Anterior cingulate cortex (tissue), 58 donors: ENCODE measurements around the gene SLC25A47.
"Not testable (repeated sequence)": the region's sequence is repeated elsewhere in the genome, so short reads cannot be mapped to it uniquely, and the experiment has no call there.

Source experiments
- DNase-seq, 58 donors: peaks; one replicate each; lab custom pipeline; 2025; lab: John Stamatoyannopoulos, UW

SLC25A47 gene

DNA sequence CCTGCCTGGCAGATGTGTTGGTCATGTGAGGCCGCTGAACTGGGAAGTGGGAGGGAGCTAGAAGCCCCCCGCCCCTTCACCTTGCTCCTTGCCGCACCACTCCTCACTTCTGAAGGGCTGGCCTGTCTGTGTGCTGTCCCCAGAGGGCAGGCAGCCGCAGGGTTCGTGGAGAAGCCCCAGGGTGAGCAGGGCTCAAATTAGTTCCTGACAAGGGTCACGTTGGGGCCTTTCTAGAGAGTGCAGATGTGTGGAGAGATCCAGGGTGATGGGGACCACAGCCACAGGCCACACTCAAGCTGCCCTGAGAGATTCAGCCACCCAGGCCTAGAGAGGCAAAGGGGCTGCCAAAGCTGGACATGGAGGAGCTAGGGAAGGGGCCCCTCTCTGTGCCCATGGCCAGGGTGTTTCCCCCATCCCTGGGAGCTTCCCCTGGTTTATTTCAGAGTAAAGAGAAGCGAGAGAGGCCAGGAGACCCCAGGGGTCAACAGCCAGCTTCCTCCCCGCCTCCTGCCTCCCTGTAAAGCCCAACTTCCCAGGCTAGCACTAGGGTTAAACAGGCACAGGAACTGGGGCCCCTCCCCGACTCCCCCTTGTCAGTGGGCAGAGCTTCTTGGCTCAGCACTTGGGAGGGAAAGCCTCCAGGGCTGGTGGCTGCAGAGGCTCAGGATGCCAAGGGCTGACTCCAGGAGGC, 33.1 kb upstream of the SLC25A47 start:
- DNase-seq: no peak

DNA sequence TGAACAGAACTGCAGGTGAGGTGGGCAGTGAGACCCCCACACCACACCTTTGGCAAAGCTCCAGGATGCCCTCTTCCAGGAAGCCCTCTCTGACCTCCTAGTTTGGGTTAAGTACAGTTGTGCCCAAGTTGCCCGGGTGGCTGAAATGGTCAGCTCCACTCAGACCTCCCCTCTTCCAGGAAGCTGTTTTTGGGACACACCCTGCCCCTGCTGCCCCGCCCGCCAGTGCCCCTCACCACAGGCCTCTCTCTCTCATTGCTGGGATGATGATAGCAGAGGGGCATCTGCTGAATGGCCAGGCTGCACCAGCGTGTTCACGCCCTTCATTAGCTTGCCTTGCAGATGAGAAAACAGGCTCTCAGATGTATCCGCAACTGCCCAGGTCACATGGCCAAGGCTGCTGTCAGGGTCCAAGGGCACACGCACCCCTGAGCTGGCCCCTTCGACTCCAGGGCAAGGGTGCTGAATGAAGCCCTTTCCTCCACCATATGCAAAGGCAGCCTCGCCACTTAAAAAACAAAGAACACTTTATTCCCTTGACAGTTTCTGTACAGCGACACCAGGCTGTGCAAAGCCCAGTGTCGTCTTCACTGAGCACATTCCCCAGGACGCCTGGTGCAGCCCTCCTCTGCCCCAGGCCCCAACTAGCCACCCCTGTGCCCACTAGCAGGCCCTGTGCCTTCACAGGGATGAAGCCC, 32.4 kb upstream of the SLC25A47 start:
- DNase-seq: peak in 3 of 58 donors; percentile 34 to 50 (median 38)

- no peak for DNase-seq
Measured at GRCh38 chr14:100291305-100292075, 31.6 kb upstream of the SLC25A47 start.

DNA sequence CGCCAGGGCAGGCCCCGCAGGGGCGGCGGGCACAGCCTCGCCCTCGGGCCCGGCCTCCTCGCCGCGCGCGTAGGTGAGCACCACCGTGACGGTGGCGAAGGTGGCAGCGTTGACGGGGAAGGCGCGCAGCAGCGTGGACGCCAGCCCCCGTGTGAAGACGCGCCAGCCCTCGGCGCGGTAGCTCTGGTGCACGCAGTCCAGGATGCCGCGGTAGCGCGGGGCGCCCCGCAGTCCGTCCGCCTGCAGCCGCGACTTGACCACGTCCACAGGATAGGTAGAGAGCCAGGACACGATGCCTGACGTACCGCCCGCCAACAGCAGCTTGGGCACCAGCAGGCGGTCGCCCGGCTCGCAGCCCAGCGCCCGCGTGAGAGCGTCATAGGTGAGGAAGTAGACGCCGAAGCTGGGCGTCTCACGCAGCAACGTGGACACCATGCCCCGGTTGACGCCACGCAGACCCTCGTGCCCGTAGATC, 30.8 kb upstream of the SLC25A47 start:
- no peak for DNase-seq

- DNase-seq: no peak
Measured at GRCh38 chr14:100292776-100293461, 30.2 kb upstream of the SLC25A47 start.

DNA sequence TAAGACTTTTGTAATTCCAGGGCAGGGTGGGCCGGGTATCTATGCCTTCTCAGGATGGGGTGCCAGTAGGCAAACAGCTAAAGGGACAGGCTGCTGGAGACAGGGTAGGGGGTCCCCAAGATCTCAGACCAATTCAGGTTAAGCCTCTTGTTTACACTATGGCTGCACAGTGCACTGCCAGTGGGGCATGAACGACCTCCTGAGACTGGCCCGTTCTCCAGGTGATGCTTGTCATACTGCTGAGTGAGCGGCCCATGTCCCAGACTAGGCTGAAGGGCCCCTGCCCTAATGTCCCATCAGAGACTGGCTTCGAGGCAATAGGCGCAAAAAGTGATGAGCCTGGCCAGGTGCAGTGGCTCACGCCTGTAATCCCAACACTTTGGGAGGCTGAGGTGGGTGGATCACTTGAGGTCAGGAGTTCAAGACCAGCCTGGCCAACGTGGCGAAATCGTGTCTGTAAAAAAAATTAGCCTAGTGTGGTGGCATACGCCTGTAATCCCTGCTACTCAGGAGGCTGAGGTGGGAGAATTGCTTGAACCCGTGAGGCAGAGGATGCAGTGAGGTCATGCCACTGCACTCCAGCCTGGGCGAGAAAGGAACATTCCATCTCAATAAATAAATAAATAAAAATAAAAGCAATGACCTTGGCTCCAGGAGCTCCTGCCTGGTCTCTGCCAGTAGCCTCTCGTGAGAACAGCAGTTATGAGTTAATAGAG, 29.5 kb upstream of the SLC25A47 start:
- DNase-seq: no peak

- peak in 1 of 58 donors; percentile 22 for DNase-seq
Measured at GRCh38 chr14:100294213-100294962, 28.8 kb upstream of the SLC25A47 start.

GRCh38 chr14:100294963-100295330, 28.2 kb upstream of the SLC25A47 start:
- DNase-seq: no peak

DNA sequence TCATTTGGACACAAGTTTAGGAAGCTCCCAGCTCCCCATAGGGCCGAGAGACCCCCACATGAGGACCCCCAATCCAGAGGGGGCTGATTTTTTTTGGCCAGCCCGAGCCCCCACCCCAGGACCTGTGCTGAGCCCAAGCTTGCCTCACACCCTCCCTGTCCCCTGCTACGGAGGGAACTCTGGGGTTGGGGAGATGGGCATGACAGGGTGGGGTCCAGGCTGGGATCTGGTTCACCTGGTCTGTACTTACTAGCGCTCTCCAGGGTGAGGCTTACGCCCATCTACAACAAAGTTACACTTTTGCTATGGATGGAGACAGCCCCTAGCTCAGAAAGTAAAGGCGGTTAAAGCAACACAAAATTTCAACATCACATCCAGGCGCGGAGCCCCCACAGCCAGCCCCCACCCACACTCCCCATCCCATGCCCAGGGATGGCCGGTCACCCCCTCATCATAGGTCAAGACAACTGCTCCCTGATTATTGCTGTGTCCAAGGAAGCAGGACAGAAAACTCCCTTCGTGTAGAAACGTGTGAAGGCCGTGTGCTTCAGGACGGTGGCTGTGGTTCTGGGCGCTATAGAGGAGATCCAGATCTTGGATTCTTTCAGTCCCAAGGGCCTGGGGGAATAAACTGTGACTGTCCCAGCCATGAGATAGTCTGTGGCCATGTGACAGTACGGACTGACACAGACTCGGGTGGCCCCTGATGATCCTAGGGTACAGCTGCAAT, 27.6 kb upstream of the SLC25A47 start:
- no peak for DNase-seq

- DNase-seq: no peak
Measured at GRCh38 chr14:100296106-100296651, 27.0 kb upstream of the SLC25A47 start.

DNA sequence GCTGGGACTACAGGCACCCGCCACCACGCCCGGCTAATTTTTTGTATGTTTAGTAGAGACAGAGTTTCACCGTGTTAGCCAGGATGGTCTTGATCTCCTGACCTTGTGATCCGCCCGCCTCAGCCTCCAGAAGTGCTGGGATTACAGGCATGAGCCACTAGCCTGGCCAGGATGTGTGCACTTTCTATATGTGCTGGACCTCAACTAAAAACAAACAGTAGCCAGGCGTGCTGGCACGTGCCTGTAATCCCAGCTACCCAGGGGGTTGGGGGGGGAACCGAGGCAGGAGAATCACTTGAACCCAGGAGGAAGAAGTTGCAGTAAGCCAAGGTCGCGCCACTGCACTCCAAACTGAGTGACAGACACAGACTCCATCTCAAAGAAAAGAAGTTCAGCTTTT, 26.4 kb upstream of the SLC25A47 start:
- DNase-seq: not testable (repeated sequence)

DNA sequence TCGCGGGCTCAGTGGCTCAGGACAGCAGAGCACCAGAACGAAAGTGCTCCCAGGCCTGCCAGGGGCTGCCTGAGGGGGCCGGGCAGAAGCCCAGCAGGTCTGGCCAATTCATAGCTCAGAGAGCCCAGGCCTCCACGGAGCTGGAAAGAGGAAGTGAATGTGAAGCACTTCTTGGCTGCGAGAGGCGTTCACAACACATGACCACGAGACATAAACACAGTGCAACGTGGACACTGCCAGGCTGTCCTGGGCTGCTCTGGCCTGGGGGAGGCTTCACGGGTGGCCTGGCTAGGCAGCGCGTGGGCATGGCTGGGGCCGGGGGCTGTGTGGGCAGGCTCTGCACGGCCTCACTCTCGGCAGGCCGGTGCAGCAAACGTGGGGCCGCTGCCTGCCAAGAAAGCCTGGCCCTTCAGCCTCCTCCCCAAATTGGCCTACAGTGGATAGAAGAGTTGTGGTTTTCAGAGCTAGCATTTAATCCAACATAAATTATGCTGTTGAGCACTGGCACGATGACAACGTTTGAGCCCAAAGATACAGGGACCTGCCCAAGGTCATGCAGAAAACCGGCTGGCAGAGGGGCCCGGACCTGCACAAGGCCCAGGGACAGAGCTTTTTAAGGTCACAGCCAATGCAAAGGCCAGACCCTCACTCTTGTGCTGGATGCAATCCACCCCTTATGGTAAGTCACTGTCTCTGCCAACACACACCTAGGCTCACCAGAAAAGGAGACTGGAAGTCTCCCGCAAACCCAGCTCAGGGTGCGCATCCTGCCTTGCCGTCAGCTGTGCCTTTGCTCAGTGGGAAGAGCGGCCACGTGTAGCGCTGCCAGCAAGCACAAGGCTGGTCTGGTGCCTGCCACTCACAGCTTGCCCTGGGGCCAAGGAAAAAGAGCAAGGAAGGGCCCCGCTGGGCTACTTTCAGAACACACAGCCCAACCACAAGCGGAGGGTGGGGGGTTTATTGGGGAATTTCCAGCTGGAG, 25.5 kb upstream of the SLC25A47 start:
- DNase-seq: peak in 50 of 58 donors; percentile 25 to 89 (median 69)

GRCh38 chr14:100298551-100299237, 24.4 kb upstream of the SLC25A47 start:
- DNase-seq: no peak

GRCh38 chr14:100299238-100299560, 23.9 kb upstream of the SLC25A47 start:
- no peak for DNase-seq

GRCh38 chr14:100302616-100303015, 20.5 kb upstream of the SLC25A47 start:
- no peak for DNase-seq

DNA sequence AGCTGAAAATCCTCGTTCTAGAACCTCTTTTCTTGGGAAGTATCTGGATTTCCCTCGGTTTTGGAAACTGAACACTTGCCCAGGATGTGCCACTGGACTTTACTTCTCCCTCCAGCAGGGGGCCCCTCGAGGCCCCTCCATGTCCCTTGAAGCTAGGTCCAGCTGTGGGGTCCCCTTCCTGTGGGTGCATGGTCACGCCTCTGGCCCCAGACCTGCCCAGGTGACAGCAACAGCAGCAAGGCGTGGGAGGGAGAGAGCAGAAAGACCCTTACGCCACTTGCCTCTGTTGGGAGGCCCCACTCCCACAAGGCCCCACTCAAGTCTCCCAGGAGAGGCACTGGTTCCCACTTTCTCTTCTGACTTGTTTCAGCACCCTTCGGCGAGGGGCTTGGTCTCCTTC, 20.0 kb upstream of the SLC25A47 start:
- peak in 1 of 58 donors; percentile 18 for DNase-seq

GRCh38 chr14:100303925-100304324, 19.2 kb upstream of the SLC25A47 start:
- DNase-seq: no peak
